Endothelial cell (in vitro differentiated cells): ENCODE measurements around the gene GPR39. TPM values are rescaled to one million over a fixed set of nuclear protein-coding genes. Genes with fewer than 3 reads are reported as not detected.

ENCODE experiments used
- DNase-seq: peaks from one replicate; pipeline ENCODE4 v3.0.0; 2021; ENCODE audit warnings: low spot score
- H3K27ac Mint-ChIP-seq: one replicate; pipeline ENCODE4 v1.8.0; 2021; ENCODE audit warnings: mixed read lengths, inconsistent platforms; ENCODE audit not compliant: unreplicated experiment
- H3K27me3 Mint-ChIP-seq: one replicate; pipeline ENCODE4 v1.8.0; 2021; ENCODE audit warnings: mild to moderate bottlenecking, moderate library complexity, mixed read lengths, inconsistent platforms; ENCODE audit not compliant: unreplicated experiment
- H3K36me3 Mint-ChIP-seq: one replicate; pipeline ENCODE4 v1.8.0; 2021; ENCODE audit warnings: mild to moderate bottlenecking, low read depth, mixed read lengths, inconsistent platforms; ENCODE audit not compliant: unreplicated experiment
- H3K4me1 Mint-ChIP-seq: one replicate; pipeline ENCODE4 v1.8.0; 2021; ENCODE audit warnings: mild to moderate bottlenecking, mixed read lengths, inconsistent platforms; ENCODE audit not compliant: unreplicated experiment
- H3K4me3 Mint-ChIP-seq: one replicate; pipeline ENCODE4 v1.8.0; 2021; ENCODE audit warnings: mild to moderate bottlenecking, mixed read lengths, inconsistent platforms; ENCODE audit not compliant: unreplicated experiment
- H3K9me3 Mint-ChIP-seq: one replicate; pipeline ENCODE4 v1.8.0; 2021; ENCODE audit warnings: mixed read lengths, inconsistent platforms; ENCODE audit not compliant: unreplicated experiment
- CTCF ChIP-seq: fragments of 200-600 bp; sonication (generic); IDR thresholded peaks from one replicate; pipeline ENCODE4 v1.5.0; 2021; ENCODE audit warnings: antibody characterized with exemption; ENCODE audit not compliant: unreplicated experiment
- total RNA-seq: library from RNA; stranded (reverse); fragmentation: NEBNext Ultra II Directional; extraction: Animal tissue kit (Norgen Biotek cat#: 25700); gene quantifications from one replicate; pipeline ENCODE4 v1.2.1, GENCODE V29; 2021; ENCODE audit not compliant: unreplicated experiment

The GPR39 gene
- total RNA-seq, 1 donor from 2014 or later: 0.62 TPM

- Mint-ChIP-seq H3K36me3 (no peaks in the 10 kb centered on the region), H3K27me3 (no peaks in the 10 kb centered on the region), H3K4me3 (no peak overlapping the region), H3K9me3 (no peaks in the 10 kb centered on the region), H3K27ac (no peak overlapping the region), H3K4me1 (no peaks in the 10 kb centered on the region)
- no peak for DNase-seq
- no peak for TF ChIP-seq CTCF
Observed at GRCh38 chr2:132497591-132497990, 81.0 kb downstream of the GPR39 start.

GRCh38 chr2:132503701-132504100 lies 87.1 kb downstream of the GPR39 start:
- H3K4me1 Mint-ChIP-seq: no peaks in the 10 kb centered on the region
- H3K4me3 Mint-ChIP-seq: no peak overlapping the region
- H3K9me3 Mint-ChIP-seq: no peaks in the 10 kb centered on the region
- H3K27me3 Mint-ChIP-seq: no peaks in the 10 kb centered on the region
- H3K36me3 Mint-ChIP-seq: no peaks in the 10 kb centered on the region
- H3K27ac Mint-ChIP-seq: no peak overlapping the region
- no peak for DNase-seq
- TF ChIP-seq CTCF: no peak

- H3K9me3 Mint-ChIP-seq: no peaks in the 10 kb centered on the region
Observed at GRCh38 chr2:132515010-132515409, 98.4 kb downstream of the GPR39 start.

GRCh38 chr2:132517386-132517785 lies 100.8 kb downstream of the GPR39 start:
- H3K27ac Mint-ChIP-seq: no peak overlapping the region
- H3K9me3 Mint-ChIP-seq: no peaks in the 10 kb centered on the region
- H3K4me3 Mint-ChIP-seq: no peak overlapping the region
- no peaks in the 10 kb centered on the region for H3K4me1 Mint-ChIP-seq
- no peak for DNase-seq
- no peak for TF ChIP-seq CTCF
- peaks cover 2% of the 10 kb centered on the region for H3K27me3 Mint-ChIP-seq
- no peaks in the 10 kb centered on the region for H3K36me3 Mint-ChIP-seq

More at GRCh38 chr2:132515010-132515409, 98.4 kb downstream of the GPR39 start:
- TF ChIP-seq CTCF: no peak
- Mint-ChIP-seq H3K4me1 (no peaks in the 10 kb centered on the region), H3K4me3 (no peak overlapping the region), H3K27me3 (no peaks in the 10 kb centered on the region), H3K36me3 (no peaks in the 10 kb centered on the region), H3K27ac (no peak overlapping the region)
- DNase-seq: no peak

- no peak overlapping the region for H3K4me3 Mint-ChIP-seq
- no peaks in the 10 kb centered on the region for H3K4me1 Mint-ChIP-seq
- no peak for DNase-seq
- no peak for TF ChIP-seq CTCF
- peaks cover 2% of the 10 kb centered on the region for H3K27me3 Mint-ChIP-seq
- no peak overlapping the region for H3K27ac Mint-ChIP-seq
- H3K9me3 Mint-ChIP-seq: no peaks in the 10 kb centered on the region
- no peaks in the 10 kb centered on the region for H3K36me3 Mint-ChIP-seq
Observed at GRCh38 chr2:132518302-132518701, 101.7 kb downstream of the GPR39 start.
